ENCODE data around the gene STK32C.
"Not testable (repeated sequence)": the region's sequence is repeated elsewhere in the genome, so short reads cannot be mapped to it uniquely, and the experiment has no call there.

- not testable (repeated sequence) for TF ChIP-seq CTCF (IDR thresholded peaks at IDR 0.05); ZFX (IDR thresholded peaks at IDR 0.05; ENCODE audit: borderline replicate concordance)
These were observed 148.2 kb downstream of the STK32C start for GRCh38 chr10:132159302-132160230.

All from 22Rv1 (cell line).